H9 (cell line): Measurements from ENCODE around the gene TIGD3. TPM values are rescaled to one million over a fixed set of nuclear protein-coding genes. Genes with fewer than 3 reads are reported as not detected.

Source experiments
- DNase-seq: peaks from one replicate; pipeline ENCODE4 v3.0.0-alpha.2; 2017
- H2AFZ ChIP-seq: one replicate; pipeline ENCODE4 v1.6.1; 2013; ENCODE audit warnings: mild to moderate bottlenecking, low read length, control low read depth, moderate library complexity
- H2AK5ac ChIP-seq: 2 replicates; pipeline ENCODE4 v1.6.1; 2013; ENCODE audit warnings: low read length, control low read depth, mixed read lengths; ENCODE audit not compliant: insufficient read length
- H2BK120ac ChIP-seq: one replicate; pipeline ENCODE4 v1.6.1; 2013; ENCODE audit warnings: low read depth, mild to moderate bottlenecking, low read length, control low read depth, inconsistent platforms; ENCODE audit not compliant: poor library complexity, severe bottlenecking
- H2BK12ac ChIP-seq: 2 replicates; pipeline ENCODE4 v1.6.1; 2013; ENCODE audit warnings: low read length, control low read depth, mixed read lengths, low read depth; ENCODE audit not compliant: insufficient read length
- H2BK15ac ChIP-seq: 2 replicates; pipeline ENCODE4 v1.6.1; 2013; ENCODE audit warnings: low read depth, low read length, control low read depth
- H2BK20ac ChIP-seq: one replicate; pipeline ENCODE4 v1.6.1; 2013; ENCODE audit warnings: low read depth, mild to moderate bottlenecking, low read length, control low read depth, inconsistent platforms; ENCODE audit not compliant: poor library complexity, severe bottlenecking
- H2BK5ac ChIP-seq: 2 replicates; pipeline ENCODE4 v1.6.1; 2013; ENCODE audit warnings: low read length, control low read depth, mixed read lengths; ENCODE audit not compliant: insufficient read length
- H3K14ac ChIP-seq: 2 replicates; pipeline ENCODE4 v1.6.1; 2013; ENCODE audit warnings: low read length, control low read depth; ENCODE audit not compliant: insufficient read depth
- H3K18ac ChIP-seq: 2 replicates; pipeline ENCODE4 v1.6.1; 2013; ENCODE audit warnings: low read depth, mild to moderate bottlenecking, mixed read lengths, low read length, control low read depth; ENCODE audit not compliant: insufficient read length
- H3K23ac ChIP-seq: 2 replicates; pipeline ENCODE4 v1.6.1; 2013; ENCODE audit warnings: low read length, control low read depth, mixed read lengths, low read depth; ENCODE audit not compliant: insufficient read length
- H3K23me2 ChIP-seq: 2 replicates; pipeline ENCODE4 v1.6.1; 2013; ENCODE audit warnings: low read depth, mild to moderate bottlenecking, mixed read lengths, low read length, control low read depth; ENCODE audit not compliant: insufficient read length, poor library complexity, severe bottlenecking
- H3K27ac ChIP-seq: 2 replicates; pipeline ENCODE4 v1.5.1; 2013; ENCODE audit warnings: low read length, control low read depth, mixed read lengths, low read depth; ENCODE audit not compliant: insufficient read length
- H3K27me3 ChIP-seq: 2 replicates; pipeline ENCODE4 v1.6.1; 2013; ENCODE audit warnings: low read length, control low read depth, inconsistent platforms; ENCODE audit not compliant: insufficient read depth
- H3K4ac ChIP-seq: 2 replicates; pipeline ENCODE4 v1.6.1; 2013; ENCODE audit warnings: low read depth, mild to moderate bottlenecking, control low read depth, inconsistent platforms, low read length, moderate library complexity
- H3K4me1 ChIP-seq: 2 replicates; pipeline ENCODE4 v1.6.1; 2013; ENCODE audit warnings: low read length, control low read depth, inconsistent platforms; ENCODE audit not compliant: insufficient read depth
- H3K4me2 ChIP-seq: 2 replicates; pipeline ENCODE4 v1.6.1; 2013; ENCODE audit warnings: low read length, control low read depth, mixed read lengths; ENCODE audit not compliant: insufficient read length, insufficient read depth
- H3K56ac ChIP-seq: 2 replicates; pipeline ENCODE4 v1.6.1; 2013; ENCODE audit warnings: low read depth, mild to moderate bottlenecking, mixed read lengths, low read length, control low read depth; ENCODE audit not compliant: insufficient read length
- H3K79me1 ChIP-seq: 2 replicates; pipeline ENCODE4 v1.6.1; 2013; ENCODE audit warnings: low read depth, mild to moderate bottlenecking, moderate library complexity, low read length, control low read depth, inconsistent platforms; ENCODE audit not compliant: insufficient read depth, poor library complexity, severe bottlenecking
- H3K79me2 ChIP-seq: 2 replicates; pipeline ENCODE4 v1.6.1; 2013; ENCODE audit warnings: low read length, control low read depth, inconsistent platforms; ENCODE audit not compliant: insufficient read depth
- H3K9ac ChIP-seq: 2 replicates; pipeline ENCODE4 v1.6.1; 2013; ENCODE audit warnings: low read length, control low read depth, mixed read lengths; ENCODE audit not compliant: insufficient read length; ENCODE audit errors: extremely low read depth
- H3K9me3 ChIP-seq: one replicate; pipeline ENCODE4 v1.6.1; 2013; ENCODE audit warnings: low read depth, low read length, inconsistent platforms; ENCODE audit not compliant: control insufficient read depth
- H3T11ph ChIP-seq: one replicate; pipeline ENCODE4 v1.6.1; 2013; ENCODE audit warnings: mild to moderate bottlenecking, low read length, control low read depth, inconsistent platforms
- H4K20me1 ChIP-seq: one replicate; pipeline ENCODE4 v1.6.1; 2013; ENCODE audit not compliant: control insufficient read depth, insufficient read length, insufficient read depth
- H4K5ac ChIP-seq: 2 replicates; pipeline ENCODE4 v1.6.1; 2013; ENCODE audit warnings: low read depth, mild to moderate bottlenecking, mixed read lengths, low read length, control low read depth; ENCODE audit not compliant: insufficient read length
- H4K8ac ChIP-seq: replicated peaks from 2 replicates; pipeline ENCODE4 v1.6.1; 2013; ENCODE audit warnings: low read length, control low read depth, mixed read lengths, low read depth; ENCODE audit not compliant: insufficient read length
- H4K91ac ChIP-seq: 2 replicates; pipeline ENCODE4 v1.6.1; 2013; ENCODE audit warnings: low read depth, mild to moderate bottlenecking, moderate library complexity, mixed read lengths, low read length, control low read depth; ENCODE audit not compliant: insufficient read length
- H3K27ac Mint-ChIP-seq, 3 experiments: 2 replicates in 2 of 3; 3 replicates in 1 of 3; pipeline ENCODE4 v1.8.0; 2020 to 2021; ENCODE audit warnings: mixed read lengths in 3 of 3, mild to moderate bottlenecking in 1 of 3, moderate library complexity in 1 of 3
- H3K27me3 Mint-ChIP-seq: 2 replicates; pipeline ENCODE4 v1.8.0; 2021; ENCODE audit warnings: low read depth, mild to moderate bottlenecking, moderate library complexity, mixed read lengths
- H3K36me3 Mint-ChIP-seq, 3 experiments: 2 replicates in 2 of 3; 3 replicates in 1 of 3; pipeline ENCODE4 v1.8.0; 2020 to 2021; ENCODE audit warnings: low read depth in 3 of 3, mixed read lengths in 3 of 3; ENCODE audit not compliant: insufficient read depth in 1 of 3
- H3K4me1 Mint-ChIP-seq, 2 experiments: 2 replicates each; pipeline ENCODE4 v1.8.0; 2020; ENCODE audit warnings: mixed read lengths in 2 of 2
- H3K4me3 Mint-ChIP-seq, 2 experiments: 2 replicates in 1 of 2; 3 replicates in 1 of 2; pipeline ENCODE4 v1.8.0; 2020 to 2021; ENCODE audit warnings: mild to moderate bottlenecking in 2 of 2, mixed read lengths in 2 of 2, moderate library complexity in 1 of 2
- H3K9me3 Mint-ChIP-seq, 2 experiments: 2 replicates in 1 of 2; 3 replicates in 1 of 2; pipeline ENCODE4 v1.8.0; 2020; ENCODE audit warnings: mild to moderate bottlenecking in 2 of 2, mixed read lengths in 2 of 2, moderate library complexity in 1 of 2
- CTCF ChIP-seq: fragments of 200-600 bp; sonication (generic); conservative IDR thresholded peaks from 3 replicates; pipeline ENCODE4 v1.8.0; 2021; ENCODE audit warnings: antibody characterized with exemption, mild to moderate bottlenecking
- WGBS: extraction: QIAGEN DNeasy Blood & Tissue Kit; methylation state at CpG from one replicate; pipeline ENCODE4 v1.1.7; 2013; ENCODE audit warnings: missing lambda C conversion rate, low lambda C conversion rate, mixed read lengths; ENCODE audit not compliant: insufficient read length; ENCODE audit errors: extremely low coverage; 5-methylcytosine and 5-hydroxymethylcytosine counted together
- total RNA-seq: library from RNA; stranded (reverse); gene quantifications from 2 replicates; pipeline ENCODE4 v1.2.1, GENCODE V29; 2021

Gene TIGD3
- total RNA-seq, 1 experiment from 2014 or later: 0.66 TPM

- H2AK5ac ChIP-seq: no peak overlapping the region
- peaks cover 2% of the 10 kb centered on the region for H4K20me1 ChIP-seq
- H3K4me3 Mint-ChIP-seq: no peak overlapping the region
Observed at GRCh38 chr11:65394125-65394536, 39.6 kb downstream of the TIGD3 start.

More at GRCh38 chr11:65394125-65394536, 39.6 kb downstream of the TIGD3 start:
- Histone ChIP-seq H3K4me1 (no peaks in the 10 kb centered on the region; the same call in 1 of the 2 replicates), H2BK12ac (no peak overlapping the region), H3K9me3 (no peaks in the 10 kb centered on the region), H2BK5ac (no peak overlapping the region), H3K4ac (no peak overlapping the region), H3K23me2 (no peaks in the 10 kb centered on the region), H3K23ac (no peak overlapping the region), H3K56ac (no peak overlapping the region), H3K79me1 (no peaks in the 10 kb centered on the region), H3K9ac (no peak overlapping the region), H4K5ac (no peak overlapping the region), H3K27ac (no peak overlapping the region), H2BK20ac (no peak overlapping the region), H2AFZ (no peak overlapping the region), H4K91ac (no peak overlapping the region), H3K79me2 (no peaks in the 10 kb centered on the region), H3K18ac (no peak overlapping the region), H3K27me3 (no peaks in the 10 kb centered on the region), H3T11ph (no peak overlapping the region), H3K14ac (no peak overlapping the region; the same call in 1 of the 2 replicates), H2BK120ac (no peak overlapping the region), H3K4me2 (no peak overlapping the region), H2BK15ac (no peak overlapping the region), H4K8ac (no peak overlapping the region)
- no CpG with 5 or more reads among the region's 20 CpGs for WGBS
- Mint-ChIP-seq H3K36me3 (peaks cover 3 to 21% (median 13%) of the 10 kb centered on the region in 3 experiments; a peak in 5 of 7 replicates), H3K27ac (no peak overlapping the region; a peak in 1 of 7 replicates), H3K4me1 (peaks cover 12 to 15% of the 10 kb centered on the region in 2 experiments), H3K9me3 (no peaks in the 10 kb centered on the region), H3K27me3 (no peaks in the 10 kb centered on the region)
- TF ChIP-seq CTCF: no peak
- no peak for DNase-seq
